DLD1 (cell line): ENCODE measurements around the gene KLHDC9.

Experiments used
- in situ Hi-C: cut with HindIII; loops from 2 replicates; pipeline ENCODE4 v1.10.0; 2017; ENCODE audit warnings: low sequenced_read_pairs

Gene KLHDC9

DNA sequence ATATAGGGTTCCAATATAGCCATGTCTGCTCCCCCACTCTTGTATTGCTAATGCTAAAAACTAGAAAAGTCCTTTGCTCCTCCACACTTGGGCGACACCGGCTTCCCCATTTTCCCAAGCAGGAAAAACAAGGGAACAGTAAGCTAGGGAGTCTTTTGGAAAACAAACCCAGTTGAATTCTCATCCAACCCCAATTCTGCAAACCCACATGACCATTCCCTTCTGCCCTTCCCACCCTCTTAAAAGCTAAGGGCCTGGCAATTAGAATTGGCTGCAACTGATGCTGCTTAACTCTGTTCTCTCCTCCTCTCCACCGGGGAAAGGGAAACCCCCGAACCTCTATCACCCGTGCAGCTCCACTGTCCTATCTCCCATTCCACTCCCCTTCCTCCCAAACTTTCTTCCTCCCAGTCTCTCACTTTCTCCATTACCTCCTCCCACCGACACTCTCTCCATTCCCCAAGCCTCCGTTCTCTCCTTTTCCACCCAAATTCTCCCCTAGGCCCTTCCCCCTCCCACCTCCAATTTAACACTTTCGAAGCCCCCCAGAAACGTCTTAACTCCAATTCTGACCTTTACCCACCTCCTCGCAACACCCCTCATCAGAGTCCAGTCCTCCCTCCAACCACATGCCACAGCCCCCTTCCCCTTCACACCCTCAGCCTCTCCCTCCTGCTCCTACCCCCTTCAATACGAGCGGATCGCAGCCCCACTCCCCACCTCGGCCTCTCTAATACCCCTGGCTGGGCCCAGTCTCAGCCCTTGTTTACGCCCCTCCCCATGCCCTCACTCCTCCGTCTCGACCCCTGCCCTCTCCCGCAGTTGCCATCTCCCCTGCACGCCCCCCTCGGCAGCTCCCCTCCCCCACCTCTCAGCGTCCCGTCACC, 33.6 kb downstream of the KLHDC9 start:
- in situ Hi-C loops: no loop called here

DNA sequence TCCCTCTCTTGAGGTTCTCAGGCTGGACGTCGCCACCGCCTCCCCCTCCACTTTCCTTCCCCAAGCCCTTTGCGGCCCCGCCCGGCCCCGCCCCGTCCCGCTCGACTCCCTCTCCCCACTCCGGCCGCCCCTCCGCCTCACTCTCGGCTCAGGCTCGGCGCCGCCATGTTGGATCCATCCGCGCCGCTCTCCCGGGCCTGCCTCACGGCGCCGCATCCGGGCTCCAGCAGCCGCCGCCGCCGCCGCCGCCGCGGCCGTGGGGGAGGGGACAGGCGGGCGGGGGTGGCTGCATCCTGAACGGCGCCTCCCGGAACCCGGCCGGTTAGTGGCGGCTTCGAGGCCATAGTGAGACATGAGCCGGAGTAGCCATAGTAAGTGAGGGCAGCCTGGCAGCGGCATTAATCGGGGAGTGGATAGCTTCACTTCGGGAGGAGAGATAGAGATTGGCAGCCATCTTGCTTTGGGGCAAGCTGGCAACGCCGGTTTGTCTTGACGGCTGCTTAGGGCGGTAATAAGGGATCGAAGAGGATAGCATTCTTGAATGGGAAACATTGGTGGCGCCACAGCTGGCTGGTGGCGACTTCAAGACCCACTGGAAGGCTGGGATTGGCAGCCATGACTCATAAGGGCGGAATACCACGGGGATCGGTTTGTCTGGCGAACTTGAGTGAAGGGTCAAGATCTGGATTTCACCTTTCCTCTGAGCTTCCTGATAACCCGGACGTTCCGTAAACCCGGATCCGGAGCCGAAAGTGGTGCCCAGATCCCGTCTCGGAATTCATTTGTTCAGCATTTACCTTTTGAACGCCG, 34.5 kb downstream of the KLHDC9 start, which contains the start of gene DEDD:
DEDD (minus strand) TSS at position 258 of the 810 bp plus-strand sequence. CDS start 8,205 bp downstream, outside the sequence.
- in situ Hi-C loops: no loop called here

DNA sequence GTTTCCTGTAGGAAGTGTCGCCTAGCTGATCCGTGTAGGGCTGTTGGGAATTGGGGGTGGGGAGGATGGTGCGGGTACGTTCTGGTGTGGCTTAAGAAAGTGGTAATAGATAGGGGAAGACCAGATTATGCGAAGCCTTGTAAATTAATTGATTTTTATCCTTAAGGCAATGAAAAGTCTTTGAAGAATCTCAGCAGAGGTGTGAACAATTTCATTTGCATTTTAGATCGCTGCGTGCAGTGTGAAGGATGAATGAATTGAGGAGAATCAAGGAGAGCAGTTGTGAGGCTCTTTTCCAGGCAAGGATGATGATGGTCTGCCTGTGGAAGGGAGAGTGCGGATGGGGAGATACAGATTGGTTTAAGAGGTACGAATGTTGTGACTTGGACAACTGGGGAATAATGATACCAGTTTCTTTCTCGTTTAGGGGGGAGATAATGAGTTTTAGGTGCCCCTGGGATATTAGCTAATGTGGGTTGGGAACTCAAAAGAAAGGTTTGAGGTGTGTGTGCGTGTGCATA, 35.1 kb downstream of the KLHDC9 start:
- in situ Hi-C loops: no loop called here

DNA sequence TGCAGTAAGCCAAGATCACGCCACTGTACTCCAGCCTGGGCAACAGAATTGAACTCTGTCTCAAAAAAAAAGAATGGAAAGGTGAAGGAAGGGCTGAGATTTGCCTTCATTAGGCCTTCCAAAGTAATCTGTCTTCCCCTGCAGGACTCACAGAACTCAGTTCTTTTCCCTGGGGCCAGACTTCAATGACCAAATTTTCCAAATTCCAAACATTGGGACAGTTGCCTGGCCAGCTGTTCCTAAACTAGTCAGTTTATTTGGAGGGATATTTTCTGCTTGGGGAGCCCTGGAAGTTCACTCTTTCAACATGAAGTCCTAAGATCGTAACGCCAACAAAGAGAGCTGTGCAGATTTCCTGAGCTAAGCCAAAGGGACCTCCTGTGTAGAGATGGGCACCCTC, 39.7 kb downstream of the KLHDC9 start:
- in situ Hi-C loops: no loop called here

DNA sequence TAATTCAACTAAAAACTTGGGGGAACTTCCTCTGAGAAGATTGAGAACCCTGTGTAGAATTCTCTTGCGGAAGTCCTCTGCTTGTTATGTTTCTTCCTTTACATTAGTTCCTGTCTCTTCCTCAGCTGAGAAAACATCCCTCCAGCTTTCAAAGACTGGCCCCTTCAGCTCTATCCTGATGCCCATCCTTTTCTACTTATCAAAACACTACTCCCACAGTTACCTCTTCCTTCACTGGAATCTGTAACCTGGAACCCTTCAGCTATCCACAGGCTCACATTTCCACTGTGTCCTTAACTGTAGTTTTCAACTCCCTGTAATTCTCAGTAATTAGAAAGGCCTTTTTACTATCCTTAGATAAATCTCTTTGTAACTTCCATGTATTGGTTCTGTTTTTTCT, 40.3 kb downstream of the KLHDC9 start:
- in situ Hi-C loops: no loop called here

DNA sequence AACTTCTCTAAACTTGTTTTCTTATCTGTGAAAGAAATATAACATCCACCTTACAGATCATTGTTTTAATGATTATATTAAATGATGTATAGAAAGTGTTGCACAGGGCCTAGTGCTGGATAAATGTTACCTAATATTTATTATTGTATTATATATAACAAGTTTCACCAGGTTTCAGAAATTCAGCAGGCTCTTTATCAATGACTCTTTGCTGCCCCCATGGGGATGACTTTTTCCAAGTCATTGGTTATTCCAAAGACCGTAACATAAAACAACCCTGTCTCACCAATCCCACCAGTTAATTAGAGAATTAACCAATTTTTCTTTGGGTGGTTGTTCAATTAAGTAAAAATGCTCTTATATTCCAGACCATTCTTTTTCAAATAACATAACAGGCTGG, 41.6 kb downstream of the KLHDC9 start:
- in situ Hi-C loops: no loop called here

DNA sequence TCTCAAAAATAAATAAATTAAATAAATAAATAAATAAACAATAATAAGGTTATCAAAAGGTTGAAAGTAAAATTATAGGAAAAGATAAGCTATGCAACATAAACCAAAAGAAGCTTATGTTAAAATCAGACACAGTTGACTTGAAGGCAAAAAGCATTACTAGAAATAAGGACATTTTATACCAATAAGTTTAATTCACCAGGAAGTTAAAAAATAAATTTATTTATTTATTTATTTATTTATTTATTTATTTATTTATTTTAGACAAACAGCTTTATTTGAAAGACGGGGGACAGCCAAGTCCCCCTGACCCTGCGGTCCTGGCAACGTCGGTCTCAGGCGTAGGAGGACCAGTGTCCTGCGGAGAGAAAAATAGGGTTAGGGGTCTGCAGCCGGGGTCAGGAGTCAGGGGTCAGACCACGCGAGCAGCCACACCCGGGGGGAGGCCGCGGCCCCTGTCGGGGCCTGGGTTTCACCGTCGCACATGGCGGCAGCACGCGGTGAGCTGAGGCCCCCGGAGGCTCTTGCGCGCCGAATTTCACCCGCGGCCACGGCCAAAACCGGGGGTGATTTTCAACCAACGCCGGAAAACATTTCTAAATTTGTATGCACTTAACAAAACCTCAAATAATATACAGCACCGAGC, 42.7 kb downstream of the KLHDC9 start:
- in situ Hi-C loops: no loop called here

DNA sequence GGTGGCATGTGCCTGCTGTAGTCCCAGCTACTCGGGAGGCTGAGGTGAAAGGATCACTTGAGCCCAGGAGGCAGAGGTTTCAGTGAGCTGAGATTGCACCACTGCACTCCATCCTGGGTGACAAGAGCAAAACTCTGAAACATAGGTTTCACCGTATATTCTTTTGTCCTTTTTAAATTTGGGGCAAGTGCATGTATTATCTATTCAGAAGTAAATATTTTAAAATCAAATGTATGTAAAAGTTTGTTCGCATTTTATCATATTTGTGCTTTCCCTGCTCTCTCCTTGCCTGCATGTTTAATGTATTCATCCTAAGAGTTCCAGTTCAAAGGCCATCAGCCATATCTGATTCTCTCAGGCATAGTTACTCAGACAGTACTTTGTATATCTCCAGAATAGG, 47.7 kb downstream of the KLHDC9 start:
- in situ Hi-C loops: no loop called here
